ENCODE results near the gene BCKDHA. TPM values are rescaled to one million over a fixed set of nuclear protein-coding genes. Genes with fewer than 3 reads are reported as not detected.

Gene BCKDHA
- total RNA-seq, 1 experiment from 2014 or later = 17.7 TPM

- no peak for TF ChIP-seq YY1 (IDR thresholded peaks at IDR 0.05; ENCODE audit: extremely low read depth, insufficient replicate concordance, low read depth, low read length)
These were observed 14.3 kb downstream of the BCKDHA start (continued) for GRCh38 chr19:41411968-41412265.

GRCh38 chr19:41412953-41413352 lies 15.3 kb downstream of the BCKDHA start:
- BruUV-seq (replicated peaks) = no TSS peak
- peaks cover 11 to 13% of the 10 kb centered on the region in 2 experiments; a peak in 3 of 4 replicates for H3K4me1 ChIP-seq (ENCODE audit: control insufficient read depth in 1 of 2, insufficient read depth in 2 of 2, low read length in 2 of 2)
- H3K27ac ChIP-seq (ENCODE audit: low read depth, low read length) = no peak overlapping the region
- H3K9me3 ChIP-seq (ENCODE audit: control insufficient read depth in 1 of 2, insufficient read depth in 1 of 2, low read depth in 1 of 2, low read length in 2 of 2) = no peaks in the 10 kb centered on the region
- ATAC-seq (no peak), DNase-seq (ENCODE audit: low read depth, low spot score) (no peak)
- CTCF ChIA-PET = no interaction called here
- RAD21 ChIA-PET (ENCODE audit: low non-redundant PET in 1 of 2, low total read pairs in 2 of 2, uncharacterized antibody in 2 of 2, unreplicated experiment in 2 of 2) = no interaction called here
- POLR2A ChIA-PET = no interaction called here
- no peaks in the 10 kb centered on the region for H3K9me2 ChIP-seq (ENCODE audit: insufficient read depth)
- H3K79me2 ChIP-seq (ENCODE audit: insufficient read depth, low read length) = no peaks in the 10 kb centered on the region
- H3K36me3 ChIP-seq (ENCODE audit: control insufficient read depth in 1 of 2, insufficient read depth in 2 of 2, low read length in 2 of 2) = peaks cover 0 to 3% of the 10 kb centered on the region in 2 experiments; a peak in 1 of 4 replicates
- no peak overlapping the region for H2AFZ ChIP-seq (ENCODE audit: low read depth, low read length, poor library complexity, severe bottlenecking)
- H3K27me3 ChIP-seq (ENCODE audit: insufficient read depth, low read length) = no peaks in the 10 kb centered on the region
- H3K9ac ChIP-seq (ENCODE audit: low read length) = no peak overlapping the region
- H3K4me3 ChIP-seq (replicated peaks in 1 of 2; ENCODE audit: low read depth in 1 of 2, low read length in 2 of 2) = no peak overlapping the region
- TF ChIP-seq EGR1 (IDR thresholded peaks at IDR 0.05; ENCODE audit: low read depth) (no peak), ZBTB33 (IDR thresholded peaks at IDR 0.05; ENCODE audit: extremely low read depth, insufficient replicate concordance, low read length) (no peak), POLR2A (IDR thresholded peaks at IDR 0.05; ENCODE audit: borderline replicate concordance, extremely low read depth, insufficient read depth, insufficient read length) (no peak), RAD21 (IDR thresholded peaks at IDR 0.05; ENCODE audit: low read depth) (no peak), ELF1 (IDR thresholded peaks at IDR 0.05; ENCODE audit: borderline replicate concordance, low read depth) (no peak), CEBPB (IDR thresholded peaks at IDR 0.05; ENCODE audit: low read depth) (no peak), CTCF (IDR thresholded peaks at IDR 0.05 in 2 of 3, conservative IDR thresholded peaks at IDR 0.05 in 1 of 3; ENCODE audit: borderline replicate concordance in 1 of 3, insufficient read depth in 1 of 3, low read depth in 2 of 3, low read length in 2 of 3) (no peak), ZNF274 (IDR thresholded peaks at IDR 0.05; ENCODE audit: low read depth, low read length) (no peak), CBX3 (IDR thresholded peaks at IDR 0.05; ENCODE audit: low read depth) (no peak), YY1 (IDR thresholded peaks at IDR 0.05; ENCODE audit: extremely low read depth, insufficient replicate concordance, low read depth, low read length) (no peak), SP1 (IDR thresholded peaks at IDR 0.05; ENCODE audit: low read depth) (no peak), JUND (IDR thresholded peaks at IDR 0.05) (no peak), ZFX (IDR thresholded peaks at IDR 0.05) (no peak)
- TF ChIP-seq, protein P1, sequence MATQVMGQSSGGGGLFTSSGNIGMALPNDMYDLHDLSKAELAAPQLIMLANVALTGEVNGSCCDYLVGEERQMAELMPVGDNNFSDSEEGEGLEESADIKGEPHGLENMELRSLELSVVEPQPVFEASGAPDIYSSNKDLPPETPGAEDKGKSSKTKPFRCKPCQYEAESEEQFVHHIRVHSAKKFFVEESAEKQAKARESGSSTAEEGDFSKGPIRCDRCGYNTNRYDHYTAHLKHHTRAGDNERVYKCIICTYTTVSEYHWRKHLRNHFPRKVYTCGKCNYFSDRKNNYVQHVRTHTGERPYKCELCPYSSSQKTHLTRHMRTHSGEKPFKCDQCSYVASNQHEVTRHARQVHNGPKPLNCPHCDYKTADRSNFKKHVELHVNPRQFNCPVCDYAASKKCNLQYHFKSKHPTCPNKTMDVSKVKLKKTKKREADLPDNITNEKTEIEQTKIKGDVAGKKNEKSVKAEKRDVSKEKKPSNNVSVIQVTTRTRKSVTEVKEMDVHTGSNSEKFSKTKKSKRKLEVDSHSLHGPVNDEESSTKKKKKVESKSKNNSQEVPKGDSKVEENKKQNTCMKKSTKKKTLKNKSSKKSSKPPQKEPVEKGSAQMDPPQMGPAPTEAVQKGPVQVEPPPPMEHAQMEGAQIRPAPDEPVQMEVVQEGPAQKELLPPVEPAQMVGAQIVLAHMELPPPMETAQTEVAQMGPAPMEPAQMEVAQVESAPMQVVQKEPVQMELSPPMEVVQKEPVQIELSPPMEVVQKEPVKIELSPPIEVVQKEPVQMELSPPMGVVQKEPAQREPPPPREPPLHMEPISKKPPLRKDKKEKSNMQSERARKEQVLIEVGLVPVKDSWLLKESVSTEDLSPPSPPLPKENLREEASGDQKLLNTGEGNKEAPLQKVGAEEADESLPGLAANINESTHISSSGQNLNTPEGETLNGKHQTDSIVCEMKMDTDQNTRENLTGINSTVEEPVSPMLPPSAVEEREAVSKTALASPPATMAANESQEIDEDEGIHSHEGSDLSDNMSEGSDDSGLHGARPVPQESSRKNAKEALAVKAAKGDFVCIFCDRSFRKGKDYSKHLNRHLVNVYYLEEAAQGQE (IDR thresholded peaks at IDR 0.05; ENCODE audit: low read depth) = no peak
- TF ChIP-seq, protein P2, sequence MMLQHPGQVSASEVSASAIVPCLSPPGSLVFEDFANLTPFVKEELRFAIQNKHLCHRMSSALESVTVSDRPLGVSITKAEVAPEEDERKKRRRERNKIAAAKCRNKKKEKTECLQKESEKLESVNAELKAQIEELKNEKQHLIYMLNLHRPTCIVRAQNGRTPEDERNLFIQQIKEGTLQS (IDR thresholded peaks at IDR 0.05) = no peak
- no peaks in the 10 kb centered on the region for H4K20me1 ChIP-seq (ENCODE audit: insufficient read depth)
- intact Hi-C loops (cut with micrococcal nuclease) = no loop called here
- H3K4me2 ChIP-seq (ENCODE audit: low read length) = no peak overlapping the region

Measured in HCT116 (cell line).